A549 (cell line): ENCODE measurements around the gene ARHGEF7. TPM values are rescaled to one million over a fixed set of nuclear protein-coding genes. Genes with fewer than 3 reads are reported as not detected.

Source experiments
- ATAC-seq, 2 experiments: fragments of 200-7000 bp in 1 of 2; fragments of >200 bp in 1 of 2; cut with Nextera tagmentation in 1 of 2; cut with Tn5 transposase in 1 of 2; 3 replicates each; pipeline versions ENCODE4 v1.8.0 to v1.9.1; 2018 to 2020; ENCODE audit warnings: mild to moderate bottlenecking in 1 of 2, moderate library complexity in 1 of 2
- CTCF ChIA-PET: fragments of 300-600 bp; sonication (Branson Sonifier 250); formaldehyde crosslinking; extraction: SDS; loops from one replicate; lab custom pipeline; 2021; ENCODE audit warnings: antibody characterized with exemption, inconsistent platforms; lab: Yijun Ruan, JAX
- POLR2A ChIA-PET: fragments of 350-600 bp; formaldehyde crosslinking; extraction: SDS; loops from one replicate; lab custom pipeline; 2021; ENCODE audit warnings: antibody characterized with exemption, inconsistent platforms; lab: Yijun Ruan, JAX
- DNase-seq, 2 experiments: peaks; one replicate each; pipeline versions ENCODE4 v3.0.0 to v3.0.0-alpha.2; 2011 to 2016; ENCODE audit warnings: low read depth in 1 of 2, low spot score in 1 of 2
- FAIRE-seq: peaks from 2 replicates; lab custom pipeline; 2011; peaks lifted over from hg19 to GRCh38; lab: Jason Lieb, UNC
- H3K27ac ChIP-seq, 2 experiments: fragments of >200 bp; sonication (Bioruptor Twin); formaldehyde crosslinking; 3 replicates each; pipeline ENCODE4 v1.5.1; 2016 to 2017
- H3K4me1 ChIP-seq: fragments of >200 bp; sonication (Bioruptor Twin); formaldehyde crosslinking; 3 replicates; pipeline ENCODE4 v1.6.1; 2016
- H3K4me2 ChIP-seq: fragments of >200 bp; sonication (Bioruptor Twin); formaldehyde crosslinking; 3 replicates; pipeline ENCODE4 v1.6.1; 2016
- H3K4me3 ChIP-seq: fragments of >200 bp; sonication (Bioruptor Twin); formaldehyde crosslinking; 3 replicates; pipeline ENCODE4 v1.5.1; 2016
- H3K9me3 ChIP-seq: fragments of >200 bp; sonication (Bioruptor Twin); formaldehyde crosslinking; 3 replicates; pipeline ENCODE4 v1.6.1; 2016
- CHD2 ChIP-seq: fragments of 150-350 bp; IDR thresholded peaks from 2 replicates; pipeline ENCODE4 v1.6.1; 2014; ENCODE audit warnings: low read length; ENCODE audit not compliant: partially characterized antibody
- CHD4 ChIP-seq: fragments of 200-600 bp; sonication (generic); IDR thresholded peaks from 2 replicates; pipeline ENCODE4 v1.6.1; 2016; ENCODE audit warnings: antibody characterized with exemption, mild to moderate bottlenecking, borderline replicate concordance
- EP300 ChIP-seq, 2 experiments: fragments of >200 bp; sonication (Bioruptor Twin); formaldehyde crosslinking; IDR thresholded peaks; 2 replicates in 1 of 2; 3 replicates in 1 of 2; pipeline ENCODE4 v1.6.1; 2016 to 2017
- FOSL2 ChIP-seq, 2 experiments: fragments of 450-650 bp in 1 of 2; fragments of >200 bp in 1 of 2; sonication (Bioruptor Twin) in 1 of 2; formaldehyde crosslinking; IDR thresholded peaks; 2 replicates each; pipeline versions ENCODE4 v1.5.0 to v1.6.1; 2016 to 2020; ENCODE audit warnings: mild to moderate bottlenecking in 1 of 2, moderate library complexity in 1 of 2
- GATA3 ChIP-seq: IDR thresholded peaks from 2 replicates; pipeline ENCODE4 v1.6.1; 2012; ENCODE audit warnings: borderline replicate concordance
- HOXB13 ChIP-seq: fragments of 250-450 bp; sonication (Bioruptor Pico); IDR thresholded peaks from 2 replicates; pipeline ENCODE4 v1.5.0; 2020; ENCODE audit warnings: low read depth, mild to moderate bottlenecking, moderate library complexity
- MAFK ChIP-seq: fragments of 450-650 bp; IDR thresholded peaks from 2 replicates; pipeline ENCODE4 v1.6.1; 2014; ENCODE audit not compliant: partially characterized antibody
- POLR2AphosphoS2 ChIP-seq: conservative IDR thresholded peaks from 2 replicates; pipeline ENCODE4 v1.6.1; 2012; ENCODE audit warnings: low read length, improper control_type of control experiment, inconsistent platforms
- RAD21 ChIP-seq, 2 experiments: fragments of >200 bp in 1 of 2; sonication (Bioruptor Twin) in 1 of 2; formaldehyde crosslinking in 1 of 2; IDR thresholded peaks in 1 of 2; conservative IDR thresholded peaks in 1 of 2; 2 replicates in 1 of 2; 3 replicates in 1 of 2; pipeline ENCODE4 v1.6.1; 2012 to 2018; ENCODE audit warnings: inconsistent platforms in 1 of 2
- RNF2 ChIP-seq: fragments of 200-600 bp; sonication (generic); IDR thresholded peaks from 2 replicates; pipeline ENCODE4 v1.6.1; 2016; ENCODE audit warnings: low read depth, mild to moderate bottlenecking, antibody characterized with exemption, moderate library complexity, borderline replicate concordance
- SREBF2 ChIP-seq: fragments of 450-650 bp; IDR thresholded peaks from 2 replicates; pipeline ENCODE4 v1.6.1; 2014; ENCODE audit warnings: mild to moderate bottlenecking, moderate library complexity
- TFCP2L1 ChIP-seq: fragments of 250-450 bp; sonication (Bioruptor Pico); IDR thresholded peaks from 2 replicates; pipeline ENCODE4 v1.5.0; 2021; ENCODE audit warnings: mild to moderate bottlenecking
- ZFP36 ChIP-seq: fragments of 450-650 bp; IDR thresholded peaks from 2 replicates; pipeline ENCODE4 v1.6.1; 2014; ENCODE audit warnings: borderline replicate concordance; ENCODE audit not compliant: partially characterized antibody
- ZNF302 ChIP-seq: fragments of 250-450 bp; sonication (Bioruptor Pico); IDR thresholded peaks from 2 replicates; pipeline ENCODE4 v1.9.0; 2021; ENCODE audit warnings: inconsistent platforms, mild to moderate bottlenecking, moderate library complexity
- WGBS: methylation state at CpG from one replicate; pipeline ENCODE4 v1.1.6; 2017; ENCODE audit errors: missing lambda C conversion rate; 5-methylcytosine and 5-hydroxymethylcytosine counted together
- polyA plus RNA-seq, 4 experiments: library from polyadenylated mRNA; depleted of rRNA in 3 of 4; stranded (reverse); fragments of >200 nt; fragmentation: RNase III in 1 of 4; extraction: RNeasy Plus Mini Kit Qiagen cat#74134 plus additional on column Dnase treatment in 1 of 4; gene quantifications; 2 replicates in 3 of 4; 3 replicates in 1 of 4; pipeline ENCODE4 v1.2.3, GENCODE V29; 2011 to 2017
- TF ChIP-seq, protein P1 (sequence below): fragments of 200-600 bp; sonication (generic); IDR thresholded peaks from 2 replicates; pipeline ENCODE4 v1.6.1; 2016; ENCODE audit warnings: antibody characterized with exemption, mild to moderate bottlenecking, moderate library complexity
- TF ChIP-seq, protein P2 (sequence below): fragments of 150-350 bp; IDR thresholded peaks from 2 replicates; pipeline ENCODE4 v1.6.1; 2014; ENCODE audit warnings: low read depth, mild to moderate bottlenecking, low read length
- TF ChIP-seq, protein P3 (sequence below): fragments of 250-450 bp; sonication (Bioruptor Pico); IDR thresholded peaks from 2 replicates; pipeline ENCODE4 v1.5.0; 2021; ENCODE audit warnings: mild to moderate bottlenecking, moderate library complexity, borderline replicate concordance

Gene ARHGEF7
- polyA plus RNA-seq, 2 of the 4 experiments (the other 2 are of a cell fraction), result 21.1 to 23.1 TPM

DNA sequence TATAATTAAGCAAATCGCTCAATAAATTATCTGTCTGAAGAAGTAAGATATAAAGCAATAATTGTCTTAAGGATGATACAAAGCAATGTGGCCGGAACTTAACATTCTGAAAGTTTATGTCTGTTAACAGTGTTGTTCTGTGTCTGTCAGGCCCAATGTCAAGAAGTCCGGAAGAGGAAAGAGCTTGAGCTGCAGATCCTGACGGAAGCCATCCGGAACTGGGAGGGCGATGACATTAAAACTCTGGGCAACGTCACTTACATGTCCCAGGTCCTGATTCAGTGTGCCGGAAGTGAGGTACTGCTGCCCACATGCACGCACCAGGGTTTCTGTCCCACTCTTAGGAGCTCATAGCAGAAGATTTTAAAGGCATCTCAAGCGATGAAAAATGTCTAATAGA lies 160.3 kb downstream of the ARHGEF7 start:
- Histone ChIP-seq H3K4me3 (no peak overlapping the region), H3K4me1 (no peaks in the 10 kb centered on the region), H3K27ac (no peak overlapping the region), H3K9me3 (no peaks in the 10 kb centered on the region), H3K4me2 (no peak overlapping the region)
- ATAC-seq (no peak), FAIRE-seq (no peak), DNase-seq (no peak)
- POLR2A ChIA-PET, result no interaction called here
- TF ChIP-seq EP300 (IDR thresholded peaks at IDR 0.05) (no peak), ZFP36 (no peak), MAFK (no peak), RAD21 (conservative IDR thresholded peaks at IDR 0.05 in 1 of 2, IDR thresholded peaks at IDR 0.05 in 1 of 2) (no peak), POLR2AphosphoS2 (no peak), ZNF302 (CRISPR knock-in tag) (no peak), CHD4 (no peak), SREBF2 (no peak)
- 98% methylated on average over 10 of the region's 10 CpGs for WGBS
- CTCF ChIA-PET, result no interaction called here

- CTCF ChIA-PET, result interaction anchor here (1.5 kb wide), 1 partner anchor 9 kb away, joined by 4 read pairs; no protein-coding TSS in a partner anchor
- H3K27ac ChIP-seq, result no peak overlapping the region
- 87% methylated on average over 5 of the region's 5 CpGs for WGBS
- TF ChIP-seq TFCP2L1 (CRISPR knock-in tag), result no peak
- TF ChIP-seq, protein P1, sequence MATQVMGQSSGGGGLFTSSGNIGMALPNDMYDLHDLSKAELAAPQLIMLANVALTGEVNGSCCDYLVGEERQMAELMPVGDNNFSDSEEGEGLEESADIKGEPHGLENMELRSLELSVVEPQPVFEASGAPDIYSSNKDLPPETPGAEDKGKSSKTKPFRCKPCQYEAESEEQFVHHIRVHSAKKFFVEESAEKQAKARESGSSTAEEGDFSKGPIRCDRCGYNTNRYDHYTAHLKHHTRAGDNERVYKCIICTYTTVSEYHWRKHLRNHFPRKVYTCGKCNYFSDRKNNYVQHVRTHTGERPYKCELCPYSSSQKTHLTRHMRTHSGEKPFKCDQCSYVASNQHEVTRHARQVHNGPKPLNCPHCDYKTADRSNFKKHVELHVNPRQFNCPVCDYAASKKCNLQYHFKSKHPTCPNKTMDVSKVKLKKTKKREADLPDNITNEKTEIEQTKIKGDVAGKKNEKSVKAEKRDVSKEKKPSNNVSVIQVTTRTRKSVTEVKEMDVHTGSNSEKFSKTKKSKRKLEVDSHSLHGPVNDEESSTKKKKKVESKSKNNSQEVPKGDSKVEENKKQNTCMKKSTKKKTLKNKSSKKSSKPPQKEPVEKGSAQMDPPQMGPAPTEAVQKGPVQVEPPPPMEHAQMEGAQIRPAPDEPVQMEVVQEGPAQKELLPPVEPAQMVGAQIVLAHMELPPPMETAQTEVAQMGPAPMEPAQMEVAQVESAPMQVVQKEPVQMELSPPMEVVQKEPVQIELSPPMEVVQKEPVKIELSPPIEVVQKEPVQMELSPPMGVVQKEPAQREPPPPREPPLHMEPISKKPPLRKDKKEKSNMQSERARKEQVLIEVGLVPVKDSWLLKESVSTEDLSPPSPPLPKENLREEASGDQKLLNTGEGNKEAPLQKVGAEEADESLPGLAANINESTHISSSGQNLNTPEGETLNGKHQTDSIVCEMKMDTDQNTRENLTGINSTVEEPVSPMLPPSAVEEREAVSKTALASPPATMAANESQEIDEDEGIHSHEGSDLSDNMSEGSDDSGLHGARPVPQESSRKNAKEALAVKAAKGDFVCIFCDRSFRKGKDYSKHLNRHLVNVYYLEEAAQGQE, result no peak
- no peak for TF ChIP-seq RNF2
- TF ChIP-seq SREBF2, result no peak
- TF ChIP-seq CHD2, result no peak
- TF ChIP-seq, protein P2, sequence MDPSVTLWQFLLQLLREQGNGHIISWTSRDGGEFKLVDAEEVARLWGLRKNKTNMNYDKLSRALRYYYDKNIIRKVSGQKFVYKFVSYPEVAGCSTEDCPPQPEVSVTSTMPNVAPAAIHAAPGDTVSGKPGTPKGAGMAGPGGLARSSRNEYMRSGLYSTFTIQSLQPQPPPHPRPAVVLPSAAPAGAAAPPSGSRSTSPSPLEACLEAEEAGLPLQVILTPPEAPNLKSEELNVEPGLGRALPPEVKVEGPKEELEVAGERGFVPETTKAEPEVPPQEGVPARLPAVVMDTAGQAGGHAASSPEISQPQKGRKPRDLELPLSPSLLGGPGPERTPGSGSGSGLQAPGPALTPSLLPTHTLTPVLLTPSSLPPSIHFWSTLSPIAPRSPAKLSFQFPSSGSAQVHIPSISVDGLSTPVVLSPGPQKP, result no peak
- TF ChIP-seq FOSL2 (IDR thresholded peaks at IDR 0.05), result no peak
- no peak for TF ChIP-seq FOSL2 (CRISPR knock-in tag; IDR thresholded peaks at IDR 0.05)
- no peak for TF ChIP-seq MAFK
- TF ChIP-seq HOXB13, result no peak
- no peak for TF ChIP-seq GATA3
- TF ChIP-seq, protein P3, sequence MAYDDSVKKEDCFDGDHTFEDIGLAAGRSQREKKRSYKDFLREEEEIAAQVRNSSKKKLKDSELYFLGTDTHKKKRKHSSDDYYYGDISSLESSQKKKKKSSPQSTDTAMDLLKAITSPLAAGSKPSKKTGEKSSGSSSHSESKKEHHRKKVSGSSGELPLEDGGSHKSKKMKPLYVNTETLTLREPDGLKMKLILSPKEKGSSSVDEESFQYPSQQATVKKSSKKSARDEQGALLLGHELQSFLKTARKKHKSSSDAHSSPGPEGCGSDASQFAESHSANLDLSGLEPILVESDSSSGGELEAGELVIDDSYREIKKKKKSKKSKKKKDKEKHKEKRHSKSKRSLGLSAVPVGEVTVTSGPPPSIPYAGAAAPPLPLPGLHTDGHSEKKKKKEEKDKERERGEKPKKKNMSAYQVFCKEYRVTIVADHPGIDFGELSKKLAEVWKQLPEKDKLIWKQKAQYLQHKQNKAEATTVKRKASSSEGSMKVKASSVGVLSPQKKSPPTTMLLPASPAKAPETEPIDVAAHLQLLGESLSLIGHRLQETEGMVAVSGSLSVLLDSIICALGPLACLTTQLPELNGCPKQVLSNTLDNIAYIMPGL (CRISPR knock-in tag), result no peak
- TF ChIP-seq, all 56 proteins: peak for 0
- ATAC-seq, result no peak
- FAIRE-seq, result no peak
- POLR2A ChIA-PET, result no interaction called here
- Histone ChIP-seq H3K4me2 (no peak overlapping the region), H3K9me3 (no peaks in the 10 kb centered on the region), H3K4me3 (no peak overlapping the region), H3K4me1 (no peaks in the 10 kb centered on the region)
- DNase-seq, result no peak
These were observed 161.0 kb downstream of the ARHGEF7 start for GRCh38 chr13:111275995-111276618.
